Activated T-helper 1 cell treated with anti-CD3 and anti-CD28 coated beads, Interleukin-12 subunit alpha, Interleukin-12 subunit beta, Interleukin-2, Interleukin-4 antibody, amounts not matched to agents 30 ng/mL and 10 ng/mL and 1 ng/mL, durations not matched to agents 14 hours and 24 hours and 36 hours (primary cell): Measurements from ENCODE around the gene RAB6C. TPM values are rescaled to one million over a fixed set of nuclear protein-coding genes. Genes with fewer than 3 reads are reported as not detected.
"Not testable (repeated sequence)": the region's sequence is repeated elsewhere in the genome, so short reads cannot be mapped to it uniquely, and the experiment has no call there.

Experiments
- DNase-seq: peaks from one replicate; pipeline ENCODE4 v3.0.0; 2021; ENCODE audit warnings: low spot score
- H3K27ac Mint-ChIP-seq: one replicate; pipeline ENCODE4 v1.8.0; 2021; ENCODE audit warnings: mild to moderate bottlenecking, mixed read lengths
- H3K27me3 Mint-ChIP-seq: one replicate; pipeline ENCODE4 v1.8.0; 2022; ENCODE audit warnings: mild to moderate bottlenecking, moderate library complexity, mixed read lengths; ENCODE audit not compliant: insufficient read depth
- H3K36me3 Mint-ChIP-seq: one replicate; pipeline ENCODE4 v1.8.0; 2021; ENCODE audit warnings: low read depth, mixed read lengths
- H3K4me1 Mint-ChIP-seq: one replicate; pipeline ENCODE4 v1.8.0; 2021; ENCODE audit warnings: low read depth, mixed read lengths
- H3K4me3 Mint-ChIP-seq: one replicate; pipeline ENCODE4 v1.8.0; 2021; ENCODE audit warnings: mild to moderate bottlenecking, moderate library complexity, mixed read lengths
- H3K9me3 Mint-ChIP-seq: one replicate; pipeline ENCODE4 v1.8.0; 2021; ENCODE audit warnings: mixed read lengths
- intact Hi-C: fragments of 100-400 bp; cut with micrococcal nuclease; formaldehyde crosslinking; loops from one replicate; pipeline ENCODE4 v1.15.1; 2024
- total RNA-seq: library from RNA; stranded (reverse); gene quantifications from 2 replicates; pipeline ENCODE4 v1.2.3, GENCODE V29; 2022

Gene RAB6C
- total RNA-seq, 1 donor from 2014 or later = not detected

DNA sequence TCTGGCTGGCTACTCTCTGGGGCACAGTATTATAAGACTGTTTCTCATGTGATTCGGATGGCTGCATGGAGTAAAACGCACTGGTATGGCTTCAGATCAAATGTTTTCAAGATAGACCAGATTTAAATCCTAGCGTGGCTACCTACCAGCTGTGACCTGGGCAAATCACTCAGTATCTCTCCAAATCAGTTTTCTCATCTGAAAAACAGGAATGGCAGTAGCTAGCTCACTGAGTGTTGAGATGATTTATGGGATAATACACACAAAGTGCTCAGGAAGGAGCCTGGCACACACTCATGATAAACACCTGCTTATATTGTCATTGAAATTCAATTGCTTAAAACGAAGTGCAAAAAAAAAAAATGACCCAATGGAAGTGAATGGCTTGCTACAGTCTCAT, 10.9 kb upstream of the RAB6C start:
- H3K4me3 Mint-ChIP-seq, H3K27ac Mint-ChIP-seq, H3K27me3 Mint-ChIP-seq, H3K4me1 Mint-ChIP-seq, H3K36me3 Mint-ChIP-seq, H3K9me3 Mint-ChIP-seq, intact Hi-C loops, DNase-seq: not testable (repeated sequence)

DNA sequence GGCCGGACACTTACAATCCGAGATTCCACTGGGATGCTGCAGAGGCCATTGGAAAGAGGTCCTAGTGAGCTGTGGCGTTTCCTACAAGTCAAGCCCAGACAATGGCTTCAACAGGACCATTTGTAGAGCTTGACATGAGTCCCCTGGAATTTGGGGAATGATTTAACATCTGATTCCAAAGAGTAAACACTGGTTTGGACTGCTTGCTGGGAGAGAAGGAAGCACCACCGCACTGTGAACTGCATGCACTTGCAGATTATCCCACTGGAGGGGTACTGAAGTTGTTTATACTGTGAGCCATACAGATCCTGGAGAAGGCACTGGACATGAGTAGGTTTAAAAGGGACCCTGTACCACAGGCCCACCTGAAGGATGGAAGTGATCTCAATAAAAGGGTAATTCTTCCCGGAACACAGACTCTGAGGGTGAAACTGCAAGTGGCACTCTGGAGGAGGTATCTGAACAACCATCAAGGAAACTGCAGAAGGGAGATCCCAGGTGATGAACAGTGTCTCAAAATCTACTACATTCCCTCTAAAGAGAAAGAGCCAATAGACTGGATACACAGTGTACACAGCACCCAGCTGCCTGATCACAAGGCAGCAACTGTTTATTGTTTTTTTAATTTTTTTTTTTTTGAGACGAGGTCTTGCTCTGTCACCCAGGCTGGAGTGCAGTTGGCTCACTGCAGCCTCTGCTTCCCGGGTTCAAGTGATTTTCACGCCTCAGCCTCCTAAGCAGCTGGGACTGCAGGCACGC, 4.3 kb upstream of the RAB6C start:
- DNase-seq = no peak
- Mint-ChIP-seq H3K27ac (no peak overlapping the region), H3K36me3 (peaks cover 2% of the 10 kb centered on the region), H3K4me1 (peaks cover 2% of the 10 kb centered on the region), H3K9me3 (peaks cover 1% of the 10 kb centered on the region), H3K27me3 (peaks cover 29% of the 10 kb centered on the region), H3K4me3 (no peak overlapping the region)
- intact Hi-C loops = no loop called here

DNA sequence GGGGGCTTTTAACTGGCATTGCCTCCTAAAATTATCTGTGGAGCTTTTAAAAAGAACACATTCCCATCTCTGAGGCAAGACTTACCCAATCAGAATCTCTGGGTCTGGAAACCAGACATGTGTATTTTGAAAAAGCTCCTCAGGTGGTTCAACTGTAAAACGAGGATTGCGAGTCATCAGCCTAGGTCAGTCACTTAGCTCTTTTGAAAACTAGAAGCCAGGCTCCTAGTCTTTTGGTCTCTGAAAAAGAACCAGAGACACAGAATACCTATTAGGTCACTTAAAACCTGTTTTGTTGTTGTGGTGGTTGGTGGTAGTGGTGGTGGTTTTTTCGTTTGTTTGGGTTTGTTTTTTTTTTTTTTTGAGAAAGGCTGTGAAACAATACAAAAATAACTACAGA, 2.5 kb upstream of the RAB6C start:
- H3K36me3 Mint-ChIP-seq, H3K9me3 Mint-ChIP-seq, DNase-seq, intact Hi-C loops, H3K4me1 Mint-ChIP-seq, H3K27ac Mint-ChIP-seq, H3K4me3 Mint-ChIP-seq: not testable (repeated sequence)
- peaks cover 42% of the 10 kb centered on the region for H3K27me3 Mint-ChIP-seq

DNA sequence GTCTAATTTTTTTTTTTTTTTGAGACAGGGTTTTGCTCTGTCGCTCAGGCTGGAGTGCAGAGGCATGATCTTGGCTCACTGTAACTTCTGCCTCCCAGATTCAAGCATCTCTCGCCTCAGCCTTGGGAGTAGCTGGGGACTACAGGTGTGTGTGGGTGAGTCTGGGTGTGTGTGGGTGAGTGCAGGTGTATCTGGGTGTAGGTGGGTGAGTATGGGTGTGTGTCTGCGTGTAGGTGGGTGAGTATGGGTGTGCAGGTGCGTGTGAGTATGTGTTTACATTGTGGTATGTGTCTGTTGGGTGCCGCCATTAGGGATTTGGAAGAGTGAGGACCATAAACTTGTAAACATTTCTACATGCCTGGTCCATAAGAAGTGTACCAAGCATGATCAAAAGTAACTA, 1.5 kb upstream of the RAB6C start:
- H3K4me1 Mint-ChIP-seq = peaks cover 6% of the 10 kb centered on the region
- H3K27me3 Mint-ChIP-seq = peaks cover 45% of the 10 kb centered on the region
- H3K4me3 Mint-ChIP-seq = no peak overlapping the region
- H3K36me3 Mint-ChIP-seq = peaks cover 4% of the 10 kb centered on the region
- DNase-seq = no peak
- intact Hi-C loops = no loop called here
- H3K9me3 Mint-ChIP-seq = peaks cover 5% of the 10 kb centered on the region
- H3K27ac Mint-ChIP-seq = no peak overlapping the region

DNA sequence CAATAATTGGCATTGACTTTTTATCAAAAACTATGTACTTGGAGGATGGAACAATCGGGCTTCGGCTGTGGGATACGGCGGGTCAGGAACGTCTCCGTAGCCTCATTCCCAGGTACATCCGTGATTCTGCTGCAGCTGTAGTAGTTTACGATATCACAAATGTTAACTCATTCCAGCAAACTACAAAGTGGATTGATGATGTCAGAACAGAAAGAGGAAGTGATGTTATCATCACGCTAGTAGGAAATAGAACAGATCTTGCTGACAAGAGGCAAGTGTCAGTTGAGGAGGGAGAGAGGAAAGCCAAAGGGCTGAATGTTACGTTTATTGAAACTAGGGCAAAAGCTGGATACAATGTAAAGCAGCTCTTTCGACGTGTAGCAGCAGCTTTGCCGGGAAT, 780 bp downstream of the RAB6C start:
- H3K36me3 Mint-ChIP-seq, DNase-seq, H3K4me1 Mint-ChIP-seq, H3K27ac Mint-ChIP-seq, H3K9me3 Mint-ChIP-seq, intact Hi-C loops: not testable (repeated sequence)
- H3K27me3 Mint-ChIP-seq = peaks cover 39% of the 10 kb centered on the region
- peak overlapping the region; percentile 16 for H3K4me3 Mint-ChIP-seq

DNA sequence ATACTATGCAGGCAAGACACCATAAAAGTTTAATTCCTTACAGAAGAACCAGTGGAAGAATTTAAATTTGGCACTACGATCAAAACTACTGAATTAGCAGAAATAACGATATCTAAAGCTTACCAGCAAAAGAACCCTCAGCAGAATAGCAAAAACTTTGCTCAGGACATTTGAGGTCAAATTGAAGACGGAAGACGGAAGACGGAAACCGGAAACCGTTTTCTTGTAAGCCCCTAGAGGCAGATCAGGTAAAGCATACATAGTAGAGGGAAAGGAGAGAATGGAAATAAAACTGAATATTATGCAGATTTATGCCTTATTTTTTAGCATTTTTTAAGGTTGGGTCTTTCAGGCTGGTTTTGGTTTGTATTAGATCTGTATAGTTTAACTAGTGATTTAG, 2.2 kb downstream of the RAB6C start:
- DNase-seq, H3K4me3 Mint-ChIP-seq, H3K4me1 Mint-ChIP-seq, H3K9me3 Mint-ChIP-seq, intact Hi-C loops, H3K36me3 Mint-ChIP-seq, H3K27ac Mint-ChIP-seq: not testable (repeated sequence)
- H3K27me3 Mint-ChIP-seq = peaks cover 37% of the 10 kb centered on the region

DNA sequence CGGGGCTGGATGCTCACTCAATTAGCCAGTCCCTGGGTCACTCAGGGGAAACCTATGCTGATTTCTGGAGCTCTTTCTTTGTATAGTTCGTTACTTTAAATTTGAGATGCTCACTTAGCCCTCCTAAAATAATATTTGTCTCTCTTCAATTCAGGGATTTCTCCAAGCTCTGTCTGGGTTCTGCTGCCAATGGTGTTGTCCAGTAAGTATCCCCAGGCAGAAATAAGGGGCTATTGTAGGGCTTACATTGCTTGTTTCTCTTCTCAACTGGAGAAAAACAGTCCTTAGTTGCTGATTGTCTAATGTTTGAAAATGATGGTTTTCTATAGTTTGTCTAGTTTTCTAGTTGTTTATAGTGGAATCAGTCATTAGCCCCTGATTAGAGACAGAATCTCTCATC, 5.0 kb downstream of the RAB6C start:
- Mint-ChIP-seq H3K27me3 (peaks cover 32% of the 10 kb centered on the region), H3K9me3 (peaks cover 5% of the 10 kb centered on the region), H3K36me3 (peaks cover 2% of the 10 kb centered on the region), H3K4me3 (no peak overlapping the region), H3K27ac (no peak overlapping the region), H3K4me1 (peaks cover 6% of the 10 kb centered on the region)
- intact Hi-C loops = no loop called here
- DNase-seq = no peak

DNA sequence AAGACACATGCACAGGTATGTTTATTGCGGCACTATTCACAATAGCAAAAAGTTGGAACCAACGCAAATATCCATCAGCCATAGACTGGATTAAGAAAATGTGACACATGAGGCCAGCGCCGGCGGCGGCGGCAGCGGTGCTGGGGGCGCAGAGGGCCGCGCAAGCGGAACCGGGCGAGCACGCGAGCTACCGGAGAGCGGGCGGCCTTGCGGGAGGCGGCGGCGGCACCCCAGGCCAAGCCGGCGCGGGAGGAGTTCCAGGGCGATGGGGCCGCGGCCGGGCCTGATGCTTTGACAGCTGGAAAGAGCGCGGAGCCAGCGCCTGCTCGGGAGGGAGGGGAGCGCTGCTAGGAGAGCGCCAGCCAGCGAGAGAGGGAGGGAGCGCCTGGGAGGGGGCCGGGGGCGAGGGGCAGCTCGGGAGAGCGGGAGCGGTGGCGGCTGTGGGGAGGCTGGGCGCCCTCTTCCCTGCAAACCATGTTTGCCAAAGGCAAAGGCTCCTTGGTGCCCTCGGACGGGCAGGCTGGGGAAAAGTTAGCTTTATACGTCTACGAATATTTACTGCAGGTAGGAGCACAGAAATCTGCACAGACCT, 13.0 kb downstream of the RAB6C start:
- H3K9me3 Mint-ChIP-seq, DNase-seq, H3K4me1 Mint-ChIP-seq, H3K27ac Mint-ChIP-seq, intact Hi-C loops, H3K4me3 Mint-ChIP-seq, H3K36me3 Mint-ChIP-seq: not testable (repeated sequence)
- H3K27me3 Mint-ChIP-seq = peaks cover 40% of the 10 kb centered on the region

DNA sequence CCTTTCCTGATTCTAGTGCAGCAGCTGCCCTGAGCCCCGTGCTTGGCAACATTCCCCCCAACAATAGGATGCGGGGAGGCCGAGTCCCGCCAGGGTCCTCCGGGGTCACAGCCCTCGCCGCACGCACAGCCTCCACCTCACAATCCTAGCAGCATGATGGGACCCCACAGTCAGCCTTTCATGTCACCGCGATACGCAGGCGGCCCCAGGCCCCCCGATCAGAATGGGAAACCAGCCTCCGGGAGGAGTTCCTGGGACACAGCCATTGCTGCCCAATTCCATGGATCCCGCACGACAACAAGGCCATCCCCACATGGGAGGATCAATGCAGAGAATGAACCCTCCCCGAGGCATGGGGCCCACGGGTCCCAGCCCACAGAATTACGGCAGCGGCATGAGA, 13.7 kb downstream of the RAB6C start:
- peaks cover 36% of the 10 kb centered on the region for H3K27me3 Mint-ChIP-seq
- H3K27ac Mint-ChIP-seq, DNase-seq, H3K9me3 Mint-ChIP-seq, H3K36me3 Mint-ChIP-seq, intact Hi-C loops, H3K4me1 Mint-ChIP-seq, H3K4me3 Mint-ChIP-seq: not testable (repeated sequence)

DNA sequence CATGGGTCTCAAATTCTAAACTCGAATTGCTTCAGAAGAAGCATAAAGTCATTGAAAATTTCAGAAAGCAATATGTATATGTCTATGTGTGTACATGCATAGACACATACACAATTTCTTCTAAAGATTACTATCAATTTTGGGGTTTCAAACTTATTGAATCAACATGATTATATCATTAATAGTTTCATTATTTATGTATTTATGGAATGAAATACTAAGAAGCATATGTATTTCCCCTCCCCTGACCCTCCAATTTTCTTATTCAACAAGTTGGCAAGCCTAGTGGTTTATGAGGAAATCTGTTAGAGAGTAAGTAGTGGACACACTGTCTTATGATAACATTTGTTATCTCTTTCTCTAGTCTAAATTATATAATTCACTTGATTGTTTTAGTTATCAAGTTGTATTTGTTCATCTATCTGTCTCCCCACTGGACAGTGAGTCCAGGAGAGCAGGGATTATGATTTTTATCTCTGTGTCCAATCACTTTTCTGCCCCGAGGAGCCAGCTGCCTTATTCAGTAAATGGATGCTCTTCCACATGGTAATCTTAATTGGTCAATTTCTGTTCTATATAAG, 17.3 kb downstream of the RAB6C start:
- H3K4me1 Mint-ChIP-seq, H3K9me3 Mint-ChIP-seq, H3K36me3 Mint-ChIP-seq, H3K27ac Mint-ChIP-seq, DNase-seq, intact Hi-C loops, H3K4me3 Mint-ChIP-seq: not testable (repeated sequence)
- peaks cover 19% of the 10 kb centered on the region for H3K27me3 Mint-ChIP-seq

DNA sequence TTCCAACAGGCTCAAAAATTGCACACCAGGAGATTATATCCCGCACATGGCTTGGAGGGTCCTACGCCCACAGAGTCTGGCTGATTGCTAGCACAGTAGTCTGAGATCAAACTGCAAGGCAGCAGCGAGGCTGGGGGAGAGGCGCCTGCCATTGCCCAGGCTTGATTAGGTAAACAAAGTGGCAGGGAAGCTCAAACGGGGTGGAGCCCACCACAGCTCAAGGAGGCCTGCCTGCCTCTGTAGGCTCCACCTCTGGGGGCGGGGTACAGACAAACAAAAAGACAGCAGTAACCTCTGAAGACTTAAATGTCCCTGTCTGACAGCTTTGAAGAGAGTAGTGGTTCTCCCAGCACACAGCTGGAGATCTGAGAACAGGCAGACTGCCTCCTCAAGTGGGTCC, 19.3 kb downstream of the RAB6C start:
- DNase-seq, intact Hi-C loops, H3K36me3 Mint-ChIP-seq, H3K27ac Mint-ChIP-seq, H3K4me3 Mint-ChIP-seq, H3K4me1 Mint-ChIP-seq, H3K9me3 Mint-ChIP-seq: not testable (repeated sequence)
- peaks cover 11% of the 10 kb centered on the region for H3K27me3 Mint-ChIP-seq

DNA sequence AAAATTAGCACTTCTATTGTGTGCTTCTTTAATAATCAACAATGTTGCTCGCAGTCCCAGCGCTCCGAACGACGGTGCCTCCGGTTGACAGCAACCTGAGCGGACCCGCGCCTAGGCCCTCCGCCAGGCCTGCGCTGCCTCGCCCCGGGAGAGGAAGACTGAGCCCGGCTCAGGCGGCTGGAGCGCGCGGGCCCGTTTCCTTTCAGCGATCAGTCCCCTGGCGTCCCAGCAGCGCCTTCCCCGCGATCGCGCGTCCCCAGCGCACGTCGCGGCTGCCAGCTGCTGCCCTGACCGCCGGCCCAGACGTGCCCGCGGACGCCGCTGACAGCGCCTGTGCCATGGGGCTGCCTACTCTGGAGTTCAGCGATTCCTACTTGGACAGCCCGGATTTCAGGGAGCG, 26.4 kb downstream of the RAB6C start:
- H3K4me1 Mint-ChIP-seq, intact Hi-C loops, H3K9me3 Mint-ChIP-seq: not testable (repeated sequence)

DNA sequence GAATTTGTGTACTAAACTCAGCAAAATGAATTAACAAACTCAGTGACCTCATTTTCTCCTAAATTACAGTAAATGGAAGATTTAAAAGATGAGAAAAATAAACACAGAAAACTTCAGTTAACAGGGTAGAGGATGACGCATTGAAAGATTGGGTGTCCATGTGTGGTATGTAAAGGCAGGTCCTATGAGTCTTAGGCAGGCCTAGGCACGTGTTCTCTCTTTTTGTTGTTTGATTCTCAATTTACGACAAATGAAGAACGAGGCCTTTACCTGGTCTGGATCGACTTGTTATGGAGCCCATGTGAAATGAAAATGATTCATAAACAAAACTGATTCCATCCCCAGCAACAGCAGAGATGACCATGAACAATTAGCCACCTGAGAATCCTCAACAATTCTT, 37.2 kb downstream of the RAB6C start:
- peaks cover 11% of the 10 kb centered on the region for H3K9me3 Mint-ChIP-seq
- H3K4me3 Mint-ChIP-seq, H3K36me3 Mint-ChIP-seq, H3K27me3 Mint-ChIP-seq, DNase-seq, intact Hi-C loops, H3K27ac Mint-ChIP-seq, H3K4me1 Mint-ChIP-seq: not testable (repeated sequence)

More for the DNA sequence above, 26.4 kb downstream of the RAB6C start:
- H3K36me3 Mint-ChIP-seq, H3K4me3 Mint-ChIP-seq, H3K27ac Mint-ChIP-seq, DNase-seq: not testable (repeated sequence)
- peaks cover 21% of the 10 kb centered on the region for H3K27me3 Mint-ChIP-seq
